HFF-Myc (cell line): ENCODE results near the gene SLC12A2.

Experiments used
- DNase-seq: peaks from one replicate; pipeline ENCODE4 v3.0.0-alpha.2; 2011; ENCODE audit warnings: low read depth; ENCODE audit errors: extremely low read depth
- H3K4me3 ChIP-seq: replicated peaks from 2 replicates; pipeline ENCODE4 v1.5.1; 2011; ENCODE audit warnings: low read depth, mild to moderate bottlenecking, control low read depth, low read length
- CTCF ChIP-seq: IDR thresholded peaks from 2 replicates; pipeline ENCODE4 v1.5.1; 2012; ENCODE audit warnings: mild to moderate bottlenecking, low read depth, low read length, control low read depth; ENCODE audit errors: missing control alignments

Gene SLC12A2

DNA sequence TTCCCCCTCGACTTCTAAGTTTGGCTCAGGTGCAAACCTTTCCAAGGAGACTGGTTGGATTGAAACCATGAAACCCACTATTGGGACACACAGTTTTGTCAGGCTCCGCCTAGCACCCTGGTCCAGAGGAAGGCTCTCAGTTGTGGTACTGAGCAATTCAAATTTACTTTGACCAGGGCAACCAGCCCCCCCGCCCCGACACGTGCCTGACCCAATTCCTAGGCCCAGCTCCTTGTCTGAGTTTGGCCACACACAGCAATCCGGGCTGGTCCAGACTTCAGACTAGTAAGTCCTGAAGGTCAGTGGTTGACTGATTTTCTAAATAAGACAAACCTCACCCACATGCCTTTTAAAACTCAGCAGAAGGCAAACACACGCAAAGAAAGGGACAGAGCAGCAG, 132.7 kb downstream of the SLC12A2 start:
- TF ChIP-seq CTCF, result no peak
- no peak for DNase-seq
- H3K4me3 ChIP-seq, result no peak overlapping the region

DNA sequence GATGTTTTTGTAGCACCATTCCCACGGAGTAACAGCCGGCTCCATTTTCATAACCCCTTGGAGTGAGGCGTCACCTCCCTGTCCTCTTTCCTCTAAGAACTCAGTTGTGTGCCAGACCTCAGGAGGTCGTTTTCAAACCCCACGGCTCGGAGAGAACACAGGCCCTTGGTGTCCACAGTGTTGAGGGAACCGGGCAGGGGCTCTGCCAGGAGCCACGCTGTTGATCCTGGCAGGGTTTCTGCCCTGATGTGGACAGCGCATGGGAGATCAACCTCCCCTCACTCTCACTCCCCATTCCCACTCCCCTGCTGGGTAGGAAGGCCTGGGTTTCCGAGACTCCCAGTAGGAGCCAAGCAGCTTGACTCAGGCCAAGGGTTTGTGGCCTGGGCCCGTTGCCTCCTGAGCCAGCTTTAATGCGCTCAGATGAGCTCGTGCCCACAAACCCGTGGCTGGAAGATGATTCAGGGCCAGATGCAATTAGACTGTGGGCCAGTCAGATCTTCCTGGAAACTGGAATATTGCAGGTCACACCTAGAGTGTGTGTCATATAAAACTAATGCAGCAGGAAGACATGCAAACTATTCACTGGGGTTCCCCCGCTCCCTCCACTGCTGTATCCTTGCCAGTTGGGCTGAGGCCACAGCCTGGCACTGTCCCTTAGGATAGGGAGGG, 133.4 kb downstream of the SLC12A2 start:
- no peak for TF ChIP-seq CTCF
- no peak for DNase-seq
- H3K4me3 ChIP-seq, result no peak overlapping the region

GRCh38 chr5:128220841-128221240, 137.3 kb downstream of the SLC12A2 start:
- no peak overlapping the region for H3K4me3 ChIP-seq
- no peak for DNase-seq
- TF ChIP-seq CTCF, result no peak

DNA sequence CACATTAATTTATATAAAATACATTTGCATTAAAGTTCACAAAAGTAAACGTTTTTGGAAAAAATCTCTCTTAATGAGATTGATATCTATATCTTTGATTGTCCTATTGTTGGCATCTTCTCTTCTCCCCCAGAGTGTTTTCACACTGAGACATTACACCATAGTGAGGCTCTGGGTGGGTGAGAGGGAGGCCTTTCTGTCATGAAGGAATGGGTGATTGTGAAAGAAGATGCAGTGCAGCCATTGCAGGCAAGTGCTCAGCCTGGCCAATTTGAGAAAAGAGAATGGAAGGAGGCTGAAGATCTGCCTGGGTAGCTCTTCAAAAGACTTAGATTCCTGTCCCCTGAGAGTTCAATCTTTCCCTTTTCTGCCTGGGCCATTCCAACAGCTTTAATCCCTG, 140.8 kb downstream of the SLC12A2 start:
- DNase-seq, result no peak
- H3K4me3 ChIP-seq, result no peak overlapping the region
- no peak for TF ChIP-seq CTCF

GRCh38 chr5:128225245-128226030, 141.9 kb downstream of the SLC12A2 start:
- no peak overlapping the region for H3K4me3 ChIP-seq
- DNase-seq, result no peak
- no peak for TF ChIP-seq CTCF

DNA sequence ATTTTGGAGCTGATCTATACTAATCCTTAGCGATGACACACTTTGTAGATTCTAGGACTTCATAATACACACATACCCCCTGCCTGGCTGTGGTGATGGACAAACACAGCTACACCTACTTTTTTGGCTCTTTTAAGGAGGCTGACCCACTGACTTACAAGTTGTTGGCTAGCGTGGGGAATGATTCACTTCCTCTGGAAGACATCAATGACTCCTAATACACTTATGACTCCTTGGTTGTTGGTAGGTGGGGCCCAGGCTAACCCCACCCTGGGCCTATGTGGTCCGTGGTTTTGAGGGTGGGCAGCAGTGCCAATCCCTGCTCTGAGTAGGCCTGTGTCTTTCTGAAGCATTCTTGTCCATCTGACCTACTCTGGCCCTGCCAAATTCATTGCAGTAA, 144.4 kb downstream of the SLC12A2 start:
- no peak for TF ChIP-seq CTCF
- no peak overlapping the region for H3K4me3 ChIP-seq
- DNase-seq, result peak; percentile 64
